ENCODE measurements around the gene SYTL1.

SYTL1 gene

GRCh38 chr1:27348861-27349783 is 7.3 kb downstream of the SYTL1 start:
- peak; percentile 90 for DNase-seq

DNA sequence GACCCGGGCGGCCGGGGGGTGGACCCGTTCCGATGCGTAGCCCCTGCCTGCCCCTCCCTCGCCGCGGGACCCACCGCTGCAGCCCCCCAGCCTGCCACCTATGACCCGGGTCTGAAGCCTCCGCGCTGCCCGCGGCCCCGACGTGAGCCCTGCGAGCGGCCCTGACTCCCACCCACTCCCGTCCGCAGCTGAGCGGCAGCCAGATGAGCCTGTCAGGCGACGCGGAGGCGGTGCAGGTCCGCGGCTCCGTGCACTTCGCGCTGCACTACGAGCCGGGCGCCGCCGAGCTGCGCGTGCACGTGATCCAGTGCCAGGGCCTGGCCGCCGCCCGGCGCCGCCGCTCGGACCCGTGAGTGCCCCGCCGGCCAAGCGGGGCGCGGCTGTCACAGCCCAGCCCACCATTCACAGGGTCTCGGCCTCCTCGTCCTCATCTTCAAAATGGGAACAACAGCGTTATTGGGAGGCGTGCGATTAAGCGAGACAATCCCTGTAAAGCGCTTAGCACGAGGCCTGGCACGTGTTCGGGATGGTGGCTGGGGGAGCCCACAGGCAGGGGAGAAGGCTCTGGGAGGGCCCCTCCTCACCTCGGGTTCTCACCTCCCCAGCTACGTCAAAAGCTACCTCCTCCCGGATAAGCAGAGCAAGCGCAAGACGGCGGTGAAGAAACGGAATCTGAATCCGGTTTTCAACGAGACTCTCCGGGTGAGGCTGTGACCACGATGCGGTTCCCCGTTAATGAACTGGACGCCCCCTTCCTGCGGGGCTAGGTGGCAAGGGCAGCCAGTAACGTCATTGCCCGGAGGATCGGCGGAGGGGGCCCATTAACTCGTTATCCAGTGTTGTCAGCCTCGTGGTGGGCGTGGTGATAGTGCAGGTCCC is 8.2 kb downstream of the SYTL1 start:
- DNase-seq, result peak; percentile 68

- no peak for DNase-seq
Measured at GRCh38 chr1:27350663-27351540, 9.1 kb downstream of the SYTL1 start.

DNA sequence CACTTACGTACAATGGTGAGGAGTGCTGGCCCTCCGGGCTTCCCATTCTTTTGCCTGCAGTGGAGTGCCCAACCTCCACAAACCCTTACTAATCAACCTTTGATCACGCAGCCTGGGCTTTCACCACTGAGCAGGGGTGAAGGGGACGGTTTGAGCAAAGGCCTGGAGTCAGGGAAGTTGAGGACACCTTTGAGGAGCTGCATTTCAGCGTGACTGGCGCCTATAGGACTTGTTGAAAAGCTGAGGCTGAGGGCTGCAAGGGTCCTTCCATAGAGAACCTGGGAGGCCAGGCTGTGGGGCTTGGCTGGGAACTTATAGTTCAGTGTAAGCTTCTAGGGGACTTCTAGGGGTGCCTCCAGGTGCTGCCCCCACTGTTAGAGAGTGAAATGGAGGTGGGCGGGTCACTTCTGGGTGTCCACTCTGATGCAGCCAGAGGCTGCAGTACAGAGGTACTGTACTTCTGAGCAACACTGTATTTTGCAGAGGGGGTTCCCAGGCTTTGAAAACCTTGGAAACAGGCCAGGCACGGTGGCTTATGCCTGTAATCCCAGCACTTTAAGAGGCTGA is 9.8 kb downstream of the SYTL1 start:
- no peak for DNase-seq

GRCh38 chr1:27353166-27353565 is 11.3 kb downstream of the SYTL1 start:
- DNase-seq, result no peak

- no peak for DNase-seq
Measured at GRCh38 chr1:27353629-27354028, 11.8 kb downstream of the SYTL1 start.

DNA sequence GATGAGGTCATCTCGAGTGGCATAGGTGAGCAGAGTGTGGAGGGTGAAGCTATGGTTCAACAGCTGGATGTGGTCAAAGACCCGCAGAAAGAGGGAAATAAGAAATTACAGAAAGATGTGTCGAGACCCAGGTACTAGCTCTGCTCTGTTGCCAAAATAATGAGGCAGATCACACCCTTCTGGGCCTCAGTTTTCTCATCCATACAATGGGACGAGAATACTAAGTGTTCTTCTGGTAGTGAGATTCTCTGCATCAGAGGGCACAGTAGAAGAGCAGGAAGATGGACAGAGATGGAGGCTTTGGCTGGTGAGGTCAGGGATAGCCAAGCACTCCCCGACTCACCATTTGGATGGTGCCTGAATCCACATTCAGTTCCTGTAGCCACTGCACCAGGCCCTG is 13.9 kb downstream of the SYTL1 start:
- no peak for DNase-seq

DNA sequence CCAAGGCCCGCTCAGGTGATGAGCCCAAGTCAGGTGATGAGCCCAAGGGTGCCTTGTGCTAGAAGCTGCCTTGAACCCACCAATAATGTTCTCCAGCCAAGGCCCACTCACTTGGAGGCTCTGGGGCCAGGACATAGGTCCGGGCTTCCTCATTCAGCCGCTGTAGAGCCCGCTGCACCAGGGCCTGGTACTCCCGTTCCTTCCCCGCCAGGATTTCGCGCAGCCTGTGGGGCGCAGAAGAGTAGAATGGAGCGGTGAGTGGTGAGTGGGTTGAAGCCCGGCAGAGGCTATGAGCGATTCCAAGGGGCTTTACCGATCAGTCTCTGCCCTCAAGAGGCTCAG is 14.4 kb downstream of the SYTL1 start:
- DNase-seq, result no peak

DNA sequence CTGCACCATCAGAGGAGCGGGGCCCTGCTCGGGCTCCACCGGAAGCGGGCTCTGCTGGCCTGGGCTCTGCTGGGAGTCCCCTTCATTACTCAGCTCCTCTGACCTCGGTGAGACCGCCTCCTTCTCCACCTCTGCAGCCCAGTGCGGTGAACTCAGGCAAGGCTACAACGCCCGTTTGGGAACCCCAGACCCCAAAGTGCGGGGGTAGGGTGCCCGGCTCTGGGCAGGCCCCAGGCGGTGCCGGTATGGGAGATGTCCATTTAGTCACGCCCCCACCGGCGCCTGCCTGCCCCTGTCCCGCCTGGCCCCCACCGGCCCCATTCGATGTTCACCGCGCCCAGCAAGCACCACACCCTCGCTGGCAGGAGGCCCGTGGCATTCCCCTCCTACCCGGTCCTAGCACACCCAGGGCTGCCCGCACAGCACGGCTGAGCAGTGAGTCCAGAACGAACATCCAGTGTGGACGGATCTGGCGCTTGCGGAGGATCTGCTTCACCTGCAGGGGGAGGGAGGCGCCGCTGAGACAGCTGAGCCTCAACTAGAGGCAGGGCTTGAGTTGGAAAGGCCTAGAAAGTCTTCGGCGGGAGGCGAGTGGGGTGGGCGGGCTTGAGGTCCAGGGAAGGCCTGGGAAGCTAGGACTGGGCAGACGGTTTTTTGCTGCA is 14.9 kb downstream of the SYTL1 start:
- DNase-seq, result no peak

- peak; percentile 72 for DNase-seq
Measured at GRCh38 chr1:27357281-27358037, 15.6 kb downstream of the SYTL1 start.

GRCh38 chr1:27358038-27358927 is 16.5 kb downstream of the SYTL1 start:
- no peak for DNase-seq

- DNase-seq, result no peak
Measured at GRCh38 chr1:27358928-27359313, 17.1 kb downstream of the SYTL1 start.

GRCh38 chr1:27359822-27360158 is 18.0 kb downstream of the SYTL1 start:
- DNase-seq, result no peak

DNA sequence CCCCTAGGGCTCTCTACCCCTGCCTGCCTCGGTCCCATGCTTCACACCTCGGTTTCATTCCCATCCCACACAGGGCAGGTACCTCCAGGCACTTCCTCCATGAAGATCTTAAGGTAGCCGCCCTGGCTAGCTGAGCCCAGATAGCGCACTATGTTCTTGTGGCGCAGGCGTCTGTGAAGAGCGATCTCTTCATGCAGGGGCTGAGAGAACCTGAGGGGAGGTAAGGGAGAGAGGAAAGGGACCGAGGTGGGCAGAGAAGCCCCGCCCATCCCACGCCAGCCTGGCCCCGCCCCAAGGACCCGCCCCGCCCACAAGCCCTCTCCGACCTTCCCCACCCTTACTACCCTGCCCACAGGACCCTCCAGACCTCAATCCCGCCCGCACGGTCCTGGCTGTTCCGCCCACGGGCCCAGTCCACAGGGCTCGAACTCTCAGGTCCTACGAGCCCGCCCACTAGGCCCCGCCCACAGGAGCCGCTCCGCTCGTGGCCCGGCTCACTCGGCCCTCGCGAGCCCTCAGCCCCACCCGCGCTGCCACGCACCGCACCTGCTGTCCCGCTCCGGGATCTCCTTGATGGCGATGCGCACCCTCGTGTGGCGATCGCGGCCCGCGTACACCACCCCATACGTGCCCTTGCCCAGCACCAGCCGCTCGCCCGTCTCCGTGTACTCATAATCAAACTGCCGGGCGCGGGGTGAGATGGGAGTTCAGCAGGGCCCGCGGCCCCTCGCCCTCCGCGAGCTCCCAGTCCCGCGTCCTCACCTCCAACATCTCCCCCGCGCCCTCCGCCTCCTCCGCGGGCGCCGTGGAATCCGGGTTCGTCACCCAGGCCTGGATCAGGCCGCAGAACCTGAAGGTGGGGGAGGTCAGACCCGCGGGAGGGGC is 18.6 kb downstream of the SYTL1 start:
- DNase-seq, result no peak

DNA sequence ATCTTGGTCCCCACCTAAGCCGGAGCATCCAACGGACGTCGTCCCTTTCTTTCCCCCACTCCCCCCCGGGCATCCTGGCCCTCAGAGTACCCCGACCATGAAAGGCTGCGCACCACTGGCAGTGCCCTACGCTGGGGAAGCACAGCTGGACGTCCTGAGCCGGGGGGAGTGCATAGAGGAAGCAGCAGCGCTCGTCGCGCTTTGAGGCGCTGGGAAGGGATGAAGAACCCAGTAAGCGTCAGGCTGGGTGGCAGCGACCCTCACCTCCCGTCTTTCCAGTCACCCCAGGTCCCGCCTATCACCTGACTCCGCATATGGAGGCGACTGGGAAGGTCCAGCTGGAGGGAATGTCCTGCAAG is 19.2 kb downstream of the SYTL1 start:
- DNase-seq, result no peak

GRCh38 chr1:27361553-27361952 is 19.7 kb downstream of the SYTL1 start:
- DNase-seq, result no peak

GRCh38 chr1:27363766-27364695 is 22.2 kb downstream of the SYTL1 start:
- no peak for DNase-seq

GRCh38 chr1:27364696-27365371 is 23.0 kb downstream of the SYTL1 start:
- DNase-seq, result no peak

Data from RPMI8226 (cell line).